Esophagus (tissue), 2 donors: ENCODE data around the gene PPM1F. TPM values are rescaled to one million over a fixed set of nuclear protein-coding genes. Genes with fewer than 3 reads are reported as not detected.

Source experiments
- H3K27ac ChIP-seq, 2 donors: one replicate each; pipeline ENCODE4 v1.5.1; 2013; ENCODE audit warnings: low read depth in 2 of 2, mild to moderate bottlenecking in 2 of 2, inconsistent platforms in 1 of 2, low read length in 1 of 2, moderate library complexity in 1 of 2
- H3K27me3 ChIP-seq, 2 donors: one replicate each; pipeline ENCODE4 v1.6.1; 2013; ENCODE audit warnings: low read length in 2 of 2, control low read depth in 1 of 2, mild to moderate bottlenecking in 1 of 2; ENCODE audit not compliant: insufficient read depth in 2 of 2, control insufficient read depth in 1 of 2
- H3K36me3 ChIP-seq, 2 donors: one replicate each; pipeline ENCODE4 v1.6.1; 2013; ENCODE audit warnings: low read length in 1 of 2; ENCODE audit not compliant: control insufficient read depth in 2 of 2, insufficient read depth in 2 of 2
- H3K4me1 ChIP-seq, 2 donors: one replicate each; pipeline ENCODE4 v1.6.1; 2013; ENCODE audit warnings: low read length in 1 of 2; ENCODE audit not compliant: control insufficient read depth in 2 of 2, insufficient read depth in 2 of 2
- H3K4me3 ChIP-seq, 2 donors: one replicate each; pipeline ENCODE4 v1.5.1; 2013; ENCODE audit warnings: low read length in 2 of 2, mild to moderate bottlenecking in 2 of 2, low read depth in 1 of 2, moderate library complexity in 1 of 2
- H3K9me3 ChIP-seq, 2 donors: one replicate each; pipeline ENCODE4 v1.6.1; 2013; ENCODE audit warnings: mild to moderate bottlenecking in 2 of 2, low read depth in 1 of 2, low read length in 1 of 2, moderate library complexity in 1 of 2; ENCODE audit not compliant: control insufficient read depth in 2 of 2, insufficient read depth in 1 of 2
- WGBS, 2 donors: extraction: QIAGEN DNeasy Blood & Tissue Kit; methylation state at CpG; one replicate each; pipeline ENCODE4 v1.1.7; 2013; 5-methylcytosine and 5-hydroxymethylcytosine counted together
- polyA plus RNA-seq, 2 donors: library from polyadenylated mRNA; stranded (reverse); fragments of 200-250 nt; gene quantifications; one replicate each; pipeline ENCODE4 v1.2.3, GENCODE V29; 2013
- donor health status: healthy with polysubstance abuse.
- donor health status: Bipolar disorder and iron deficiency.

PPM1F gene
- polyA plus RNA-seq, 2 donors, result 14.3 to 15.5 TPM

DNA sequence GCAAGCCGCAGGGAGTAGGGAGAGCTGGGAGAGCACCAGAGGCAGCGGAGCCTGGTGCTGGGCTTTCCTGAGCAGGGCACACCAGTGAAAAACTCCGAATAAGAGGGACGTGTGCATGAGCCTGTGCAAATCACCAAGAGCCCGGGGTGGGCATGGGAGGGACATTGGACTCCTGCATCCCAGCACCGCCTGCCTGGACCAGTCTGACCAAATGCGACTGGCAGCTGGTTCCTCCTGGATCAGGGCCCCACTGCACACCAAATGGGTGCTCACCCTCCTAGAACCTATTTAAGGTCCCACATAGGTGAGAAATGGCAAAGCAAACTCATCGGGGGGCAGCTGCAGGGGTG, 3.1 kb downstream of the PPM1F start:
- WGBS, 2 donors, result 79 to 81% methylated on average over 8 of the region's 8 CpGs
- H3K27me3 ChIP-seq, result no peaks in the 10 kb centered on the region
- H3K4me1 ChIP-seq, result peaks cover 7 to 17% of the 10 kb centered on the region in 2 donors
- H3K9me3 ChIP-seq, result no peaks in the 10 kb centered on the region
- no peak overlapping the region for H3K4me3 ChIP-seq
- H3K27ac ChIP-seq, result peak overlapping the region in 1 of 2 donors; percentile 14
- peaks cover 3 to 20% of the 10 kb centered on the region in 2 donors for H3K36me3 ChIP-seq

DNA sequence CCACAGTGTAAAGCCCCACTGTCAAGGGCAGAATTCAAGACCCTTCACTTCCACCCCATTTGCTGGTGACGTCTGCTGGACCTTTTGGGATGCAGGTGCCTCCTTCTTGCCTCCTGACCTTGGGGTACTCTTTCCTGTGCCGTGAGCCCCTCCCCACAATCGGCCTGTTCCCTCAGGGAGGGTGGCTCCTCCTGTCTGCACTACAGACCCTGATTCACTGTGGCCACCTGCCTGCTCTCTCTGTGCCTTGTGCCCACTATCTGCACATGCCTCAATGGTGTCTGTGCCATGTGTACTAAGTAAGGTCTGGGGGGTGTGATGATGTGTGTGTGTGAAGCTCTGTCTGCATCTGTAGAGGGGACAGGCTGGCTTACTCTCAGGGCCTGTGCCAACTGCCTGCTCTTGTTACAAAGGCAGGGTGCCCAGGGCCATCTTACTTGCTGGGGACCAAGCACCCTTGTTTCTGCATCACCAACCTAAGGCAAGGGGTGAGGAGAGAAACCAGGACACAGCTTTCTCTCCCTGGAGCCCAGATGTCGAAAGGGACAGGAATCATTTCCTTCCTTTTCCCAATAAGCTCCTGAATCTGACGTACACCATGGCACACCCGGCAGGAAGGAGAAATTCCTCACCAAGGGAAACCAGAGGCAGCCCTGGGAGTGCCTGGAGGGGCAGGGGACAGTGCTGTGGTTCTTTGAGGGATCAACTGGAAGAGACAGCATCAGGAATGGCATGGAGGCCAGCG, 3.7 kb downstream of the PPM1F start:
- H3K27me3 ChIP-seq, result no peaks in the 10 kb centered on the region
- no peak overlapping the region for H3K4me3 ChIP-seq
- 74 to 78% methylated on average over 7 of the region's 7 CpGs for WGBS, 2 donors
- H3K4me1 ChIP-seq, result peaks cover 7 to 17% of the 10 kb centered on the region in 2 donors
- no peaks in the 10 kb centered on the region for H3K9me3 ChIP-seq
- peaks cover 3 to 25% of the 10 kb centered on the region in 2 donors for H3K36me3 ChIP-seq
- H3K27ac ChIP-seq, result peak overlapping the region in 1 of 2 donors; percentile 45

DNA sequence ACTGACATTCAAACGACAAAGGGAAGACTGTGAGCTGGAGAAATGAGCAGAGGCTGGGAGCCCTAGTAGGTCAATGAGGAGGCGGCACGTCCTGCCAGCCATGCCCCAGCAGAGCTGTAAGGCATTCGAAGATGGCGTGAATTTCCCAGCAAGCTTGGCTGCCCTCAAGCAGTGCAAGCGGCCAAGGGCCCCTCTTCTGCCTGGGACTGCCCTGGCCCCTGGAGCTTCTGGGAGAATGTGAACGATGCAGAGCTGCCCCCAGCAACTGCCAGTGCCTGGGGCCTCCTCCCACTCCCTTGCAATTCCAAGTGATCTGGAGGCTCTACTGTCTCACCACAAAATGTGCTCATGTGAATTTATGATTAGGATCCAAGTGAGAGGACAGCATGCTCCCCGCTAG, 4.3 kb downstream of the PPM1F start:
- H3K36me3 ChIP-seq, result peaks cover 3 to 31% of the 10 kb centered on the region in 2 donors
- H3K9me3 ChIP-seq, result no peaks in the 10 kb centered on the region
- H3K4me1 ChIP-seq, result peaks cover 7 to 22% of the 10 kb centered on the region in 2 donors
- WGBS, 2 donors, result 75 to 76% methylated on average over 8 of the region's 8 CpGs
- H3K27ac ChIP-seq, result peak overlapping the region in 1 of 2 donors; percentile 45
- H3K27me3 ChIP-seq, result no peaks in the 10 kb centered on the region
- no peak overlapping the region for H3K4me3 ChIP-seq

DNA sequence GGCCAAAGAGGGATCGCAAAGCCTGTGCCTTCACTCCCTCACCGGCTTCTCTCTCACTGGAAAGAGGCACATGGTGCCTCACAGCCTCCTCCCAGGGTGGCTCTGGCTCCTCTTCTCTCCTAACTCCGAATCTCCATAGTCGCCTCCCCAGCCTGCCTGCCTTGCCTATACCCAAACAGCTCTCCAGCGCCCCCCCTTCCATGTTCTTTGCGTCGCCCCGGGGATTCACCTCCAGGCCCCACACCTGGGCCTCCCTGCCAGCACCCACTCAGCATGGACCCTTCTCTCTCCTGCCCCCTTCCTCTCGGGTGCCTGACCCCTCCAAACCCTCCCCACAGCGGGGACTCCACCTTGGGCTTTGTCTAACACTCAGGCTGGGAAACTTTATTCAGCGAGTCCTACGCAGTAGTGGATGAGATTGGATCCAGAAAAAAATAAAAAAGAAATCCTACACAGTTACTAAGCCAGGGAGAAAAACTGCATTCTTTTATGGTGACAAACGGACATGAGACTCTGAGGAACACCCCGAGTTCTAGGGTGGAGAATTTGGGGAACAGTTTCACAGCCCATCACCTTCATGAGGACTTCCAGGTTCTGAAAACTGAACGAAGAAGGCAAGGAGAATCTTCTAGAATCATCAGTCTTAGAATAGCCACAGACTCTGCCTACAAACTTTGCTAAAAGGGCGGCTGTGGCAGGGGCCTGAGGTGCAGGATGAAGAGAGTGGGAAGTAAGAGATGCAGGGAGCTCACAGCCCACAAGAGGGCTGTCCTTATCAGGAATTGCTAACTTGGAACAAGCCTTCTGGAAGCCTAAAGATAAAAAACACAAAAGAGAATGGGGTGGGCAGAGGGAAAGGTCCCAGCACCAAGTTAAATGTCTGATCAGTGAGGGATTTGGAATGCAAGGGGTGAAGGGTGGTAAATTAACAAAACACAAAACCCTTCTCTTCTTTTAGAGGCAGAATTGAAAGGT, 5.3 kb downstream of the PPM1F start:
- no peak overlapping the region for H3K4me3 ChIP-seq
- no peaks in the 10 kb centered on the region for H3K27me3 ChIP-seq
- H3K9me3 ChIP-seq, result no peaks in the 10 kb centered on the region
- peaks cover 3 to 31% of the 10 kb centered on the region in 2 donors for H3K36me3 ChIP-seq
- peaks cover 7 to 31% of the 10 kb centered on the region in 2 donors for H3K4me1 ChIP-seq
- WGBS, 2 donors, result 47 to 62% methylated on average over 16 of the region's 16 CpGs
- H3K27ac ChIP-seq, result peak overlapping the region; percentile 57 to 88

DNA sequence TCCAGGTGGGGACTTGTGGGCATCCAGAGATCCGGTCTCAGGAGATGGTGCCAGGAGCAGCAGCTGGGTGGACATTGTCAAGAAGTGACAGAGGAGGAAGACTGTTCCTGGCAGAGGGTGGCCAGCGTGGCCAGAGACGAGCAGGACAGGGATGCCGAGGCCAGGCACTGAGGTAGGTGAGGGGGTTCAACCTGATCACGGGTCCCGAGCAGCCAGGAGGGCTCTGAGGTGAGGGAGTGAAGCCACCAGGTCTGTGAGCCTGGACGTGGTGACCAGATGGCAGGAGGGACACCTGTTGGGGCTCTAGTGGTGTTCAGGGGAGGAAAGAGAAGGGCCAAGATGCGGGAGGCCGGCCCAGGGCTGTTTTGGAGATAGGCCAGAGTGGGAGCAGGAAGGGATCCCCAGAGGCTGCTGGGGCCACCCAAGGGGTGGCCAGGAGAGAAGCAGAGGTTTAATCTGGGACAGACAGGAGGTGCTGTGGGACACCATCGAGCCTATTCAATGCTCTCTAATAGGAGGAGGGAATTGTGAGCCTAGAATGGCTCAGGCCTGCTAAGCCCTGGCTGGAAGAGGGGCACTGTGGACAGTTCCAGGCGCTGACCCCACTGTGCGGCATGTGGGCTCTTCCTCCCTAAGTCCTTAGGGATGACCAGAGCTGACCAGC, 6.3 kb downstream of the PPM1F start:
- Histone ChIP-seq H3K27ac (peak overlapping the region; percentile 57 to 88), H3K27me3 (no peaks in the 10 kb centered on the region), H3K9me3 (no peaks in the 10 kb centered on the region), H3K4me1 (peaks cover 10 to 30% of the 10 kb centered on the region in 2 donors), H3K36me3 (peaks cover 3 to 37% of the 10 kb centered on the region in 2 donors), H3K4me3 (no peak overlapping the region)
- 86% methylated on average over 12 of the region's 12 CpGs for WGBS, 2 donors

DNA sequence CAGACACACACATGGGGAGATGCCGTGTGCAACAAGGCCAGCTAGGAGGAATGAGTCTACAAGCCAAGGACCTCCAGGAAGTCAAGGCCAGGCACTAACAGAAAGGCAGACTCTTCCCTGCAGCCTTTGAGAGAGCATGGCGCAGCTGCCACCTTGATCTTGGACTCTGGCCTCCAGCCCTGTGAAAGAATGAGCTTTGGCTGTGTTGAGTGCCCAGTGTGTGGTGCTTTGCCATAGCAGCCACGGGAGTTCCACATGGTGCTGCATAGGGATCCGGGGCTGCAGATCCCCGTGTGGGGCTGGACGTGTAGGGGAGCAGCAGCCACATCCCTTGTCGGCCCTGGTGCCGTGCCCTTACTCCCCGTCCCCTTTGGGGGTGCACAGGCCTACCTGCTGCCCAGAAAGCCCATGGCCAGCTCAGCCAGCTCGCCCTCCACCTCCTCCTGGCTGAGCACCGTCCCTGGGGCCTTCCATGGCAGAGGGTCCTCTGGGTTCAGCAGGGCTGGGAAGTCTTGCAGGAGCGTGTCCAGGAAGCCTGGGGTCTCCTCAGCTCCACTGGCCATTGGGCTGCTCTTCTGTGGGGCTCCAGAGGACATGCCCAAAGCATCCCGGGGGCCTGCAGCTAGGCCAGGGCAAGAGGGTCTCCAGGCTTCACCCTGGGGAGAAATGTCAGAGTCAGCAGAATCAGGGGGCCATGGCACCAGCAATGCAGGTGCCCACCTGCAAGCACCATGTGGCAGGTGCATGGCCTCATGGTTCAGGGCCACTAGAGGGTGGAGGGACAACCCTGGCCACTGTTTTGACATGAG, 7.0 kb downstream of the PPM1F start:
- no peak overlapping the region for H3K27ac ChIP-seq
- 85 to 93% methylated on average over 13 of the region's 13 CpGs for WGBS, 2 donors
- H3K27me3 ChIP-seq, result no peaks in the 10 kb centered on the region
- H3K9me3 ChIP-seq, result no peaks in the 10 kb centered on the region
- no peak overlapping the region for H3K4me3 ChIP-seq
- peaks cover 3 to 39% of the 10 kb centered on the region in 2 donors for H3K36me3 ChIP-seq
- H3K4me1 ChIP-seq, result peaks cover 8 to 28% of the 10 kb centered on the region in 2 donors

DNA sequence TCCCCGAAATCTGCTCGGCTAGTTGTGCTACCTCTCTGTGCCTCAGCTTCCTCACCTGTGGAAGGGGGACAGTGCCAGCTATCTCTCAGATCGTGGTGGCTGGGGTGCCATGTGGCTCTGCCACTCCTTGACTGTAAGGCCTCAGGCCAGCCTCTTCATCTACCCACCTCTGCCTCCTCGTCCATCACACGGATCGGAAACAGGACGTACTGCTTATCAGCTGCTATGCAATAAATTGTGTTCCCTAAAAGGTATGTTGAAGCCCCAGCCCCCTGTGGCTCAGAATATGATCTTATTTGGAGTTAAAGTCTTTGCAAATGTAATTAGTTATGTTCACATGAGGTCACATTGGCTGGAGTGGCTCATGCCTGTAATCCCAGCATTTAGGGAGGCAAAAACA, 7.8 kb downstream of the PPM1F start:
- WGBS, 2 donors, result 83 to 86% methylated on average over 7 of the region's 7 CpGs
- peaks cover 8 to 31% of the 10 kb centered on the region in 2 donors for H3K4me1 ChIP-seq

DNA sequence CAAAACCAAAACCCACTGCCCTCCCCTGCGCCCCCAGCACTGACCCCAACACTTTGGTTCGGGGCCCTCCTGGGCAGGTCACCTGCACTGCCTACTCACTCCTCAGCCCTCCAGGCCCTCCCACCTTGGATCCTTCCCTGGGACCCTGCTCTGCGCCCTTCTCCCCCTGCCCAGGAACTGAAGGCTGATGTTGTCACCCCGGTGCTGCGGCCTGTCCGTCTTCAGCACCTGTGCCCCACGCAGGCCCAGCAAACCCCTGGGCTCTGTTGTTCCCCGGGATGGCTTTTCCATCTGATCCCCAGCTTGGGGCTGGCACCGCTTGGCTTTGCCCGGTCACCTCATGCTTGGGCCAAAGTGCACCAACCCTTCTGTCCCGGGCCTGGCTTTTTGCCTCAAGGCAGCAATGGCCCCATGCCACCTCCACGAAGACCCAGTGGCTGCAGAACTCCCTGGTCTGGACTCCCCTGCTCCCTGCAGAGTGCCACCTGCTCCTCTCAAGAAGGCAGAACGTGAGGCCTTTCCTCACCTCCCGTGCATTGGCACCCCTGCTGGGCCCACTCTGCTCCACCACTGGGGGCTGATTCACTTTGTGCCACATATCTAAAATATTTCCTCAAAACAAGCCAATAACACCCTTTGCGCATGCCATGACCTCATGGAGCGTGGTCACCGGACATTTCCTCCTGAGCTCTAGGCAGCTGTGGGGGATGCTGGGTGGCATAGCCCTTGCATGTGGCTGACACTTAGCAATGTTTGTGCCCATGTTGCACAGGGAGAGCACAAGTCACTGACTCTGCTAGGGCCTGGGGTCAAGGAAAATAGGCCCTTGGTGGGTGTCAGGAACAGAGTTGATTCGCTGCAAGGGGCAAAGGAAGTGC, 8.8 kb downstream of the PPM1F start:
- Histone ChIP-seq H3K4me1 (peaks cover 6 to 33% of the 10 kb centered on the region in 2 donors), H3K4me3 (no peak overlapping the region), H3K27ac (peak overlapping the region; percentile 91 to 96), H3K9me3 (no peaks in the 10 kb centered on the region), H3K36me3 (peaks cover 3 to 52% of the 10 kb centered on the region in 2 donors), H3K27me3 (no peaks in the 10 kb centered on the region)
- 85 to 88% methylated on average over 18 of the region's 18 CpGs for WGBS, 2 donors

More for the DNA sequence above, 7.8 kb downstream of the PPM1F start:
- no peak overlapping the region for H3K4me3 ChIP-seq
- H3K36me3 ChIP-seq, result peaks cover 3 to 42% of the 10 kb centered on the region in 2 donors
- no peaks in the 10 kb centered on the region for H3K9me3 ChIP-seq
- H3K27me3 ChIP-seq, result no peaks in the 10 kb centered on the region
- no peak overlapping the region for H3K27ac ChIP-seq
